ENCODE results near the gene C17orf67.

C17orf67 gene

DNA sequence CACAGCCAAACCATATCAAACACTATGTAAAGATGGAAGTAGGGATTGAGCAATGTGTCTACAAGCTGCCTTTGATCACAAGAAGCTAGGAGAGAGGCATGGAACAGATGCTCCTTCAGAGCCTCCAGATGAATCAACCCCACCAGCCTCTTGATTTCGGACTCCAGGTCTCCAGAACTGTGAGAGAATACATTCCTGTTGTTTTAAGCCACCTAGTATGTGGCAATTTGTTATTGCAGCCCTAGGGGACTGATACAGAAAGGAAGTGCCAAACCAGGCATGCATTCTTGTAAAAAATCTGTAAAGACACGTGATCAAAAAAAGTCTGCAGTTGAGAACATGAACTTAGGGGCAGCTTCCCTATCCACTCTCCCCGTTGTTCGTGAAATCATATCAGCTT lies 91.1 kb downstream of the C17orf67 start:
- Histone ChIP-seq H3K4me3 (ENCODE audit: insufficient read depth, low read length, poor library complexity, severe bottlenecking) (no peak overlapping the region), H4K20me1 (ENCODE audit: low read depth, low read length) (no peaks in the 10 kb centered on the region), H3K36me3 (ENCODE audit: low read length) (no peaks in the 10 kb centered on the region), H2AFZ (ENCODE audit: low read depth, low read length, severe bottlenecking) (no peak overlapping the region), H3F3A (ENCODE audit: insufficient read depth) (no peaks in the 10 kb centered on the region), H3K9me3 (ENCODE audit: insufficient read depth, low read length) (no peaks in the 10 kb centered on the region), H3K27me3 (ENCODE audit: low read length) (0 out of 2 replicates have a peak, but pooled peaks cover 5% of the 10 kb centered on the region), H3K79me2 (ENCODE audit: insufficient read depth, low read length) (no peaks in the 10 kb centered on the region), H3K9ac (ENCODE audit: low read length) (no peak overlapping the region), H3K9me2 (replicated peaks; ENCODE audit: insufficient read depth, low read length) (no peaks in the 10 kb centered on the region), H3K4me2 (ENCODE audit: low read depth, low read length, poor library complexity, severe bottlenecking) (no peak overlapping the region), H3K27ac (ENCODE audit: low read depth, low read length) (no peak overlapping the region)
- no peak for TF ChIP-seq EZH2phosphoT487 (conservative IDR thresholded peaks at IDR 0.05; ENCODE audit: low read length)
- TF ChIP-seq, protein P1, sequence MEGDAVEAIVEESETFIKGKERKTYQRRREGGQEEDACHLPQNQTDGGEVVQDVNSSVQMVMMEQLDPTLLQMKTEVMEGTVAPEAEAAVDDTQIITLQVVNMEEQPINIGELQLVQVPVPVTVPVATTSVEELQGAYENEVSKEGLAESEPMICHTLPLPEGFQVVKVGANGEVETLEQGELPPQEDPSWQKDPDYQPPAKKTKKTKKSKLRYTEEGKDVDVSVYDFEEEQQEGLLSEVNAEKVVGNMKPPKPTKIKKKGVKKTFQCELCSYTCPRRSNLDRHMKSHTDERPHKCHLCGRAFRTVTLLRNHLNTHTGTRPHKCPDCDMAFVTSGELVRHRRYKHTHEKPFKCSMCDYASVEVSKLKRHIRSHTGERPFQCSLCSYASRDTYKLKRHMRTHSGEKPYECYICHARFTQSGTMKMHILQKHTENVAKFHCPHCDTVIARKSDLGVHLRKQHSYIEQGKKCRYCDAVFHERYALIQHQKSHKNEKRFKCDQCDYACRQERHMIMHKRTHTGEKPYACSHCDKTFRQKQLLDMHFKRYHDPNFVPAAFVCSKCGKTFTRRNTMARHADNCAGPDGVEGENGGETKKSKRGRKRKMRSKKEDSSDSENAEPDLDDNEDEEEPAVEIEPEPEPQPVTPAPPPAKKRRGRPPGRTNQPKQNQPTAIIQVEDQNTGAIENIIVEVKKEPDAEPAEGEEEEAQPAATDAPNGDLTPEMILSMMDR (IDR thresholded peaks at IDR 0.05; ENCODE audit: insufficient read depth, low read length, poor library complexity, severe bottlenecking), result no peak
